ENCODE results near the gene CDH23. TPM values are rescaled to one million over a fixed set of nuclear protein-coding genes. Genes with fewer than 3 reads are reported as not detected.

Gene CDH23
- total and polyA plus RNA-seq, 12 donors: 1.7 to 20.2 (median 7.8) TPM

DNA sequence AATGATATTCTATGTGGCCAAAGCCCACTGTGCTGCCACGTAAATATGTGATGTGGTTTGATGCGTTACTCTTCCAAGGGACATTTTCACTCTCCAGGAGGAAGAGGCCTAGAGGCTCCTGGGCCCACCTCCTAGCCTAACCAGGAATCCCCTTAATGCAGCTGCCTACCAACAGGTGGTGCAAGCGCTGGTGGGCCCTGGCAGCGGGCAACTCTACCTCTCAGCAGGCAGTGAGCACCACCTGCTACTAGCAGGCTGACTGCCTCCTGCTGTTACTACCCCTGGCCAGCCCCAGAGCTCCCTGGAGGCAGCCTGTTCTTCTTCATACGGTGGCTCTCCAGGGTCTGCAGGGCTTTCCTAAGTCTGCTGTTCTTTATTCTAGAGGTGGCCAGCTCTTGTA, 62.8 kb downstream of the CDH23 start:
- TF ChIP-seq, protein P1, sequence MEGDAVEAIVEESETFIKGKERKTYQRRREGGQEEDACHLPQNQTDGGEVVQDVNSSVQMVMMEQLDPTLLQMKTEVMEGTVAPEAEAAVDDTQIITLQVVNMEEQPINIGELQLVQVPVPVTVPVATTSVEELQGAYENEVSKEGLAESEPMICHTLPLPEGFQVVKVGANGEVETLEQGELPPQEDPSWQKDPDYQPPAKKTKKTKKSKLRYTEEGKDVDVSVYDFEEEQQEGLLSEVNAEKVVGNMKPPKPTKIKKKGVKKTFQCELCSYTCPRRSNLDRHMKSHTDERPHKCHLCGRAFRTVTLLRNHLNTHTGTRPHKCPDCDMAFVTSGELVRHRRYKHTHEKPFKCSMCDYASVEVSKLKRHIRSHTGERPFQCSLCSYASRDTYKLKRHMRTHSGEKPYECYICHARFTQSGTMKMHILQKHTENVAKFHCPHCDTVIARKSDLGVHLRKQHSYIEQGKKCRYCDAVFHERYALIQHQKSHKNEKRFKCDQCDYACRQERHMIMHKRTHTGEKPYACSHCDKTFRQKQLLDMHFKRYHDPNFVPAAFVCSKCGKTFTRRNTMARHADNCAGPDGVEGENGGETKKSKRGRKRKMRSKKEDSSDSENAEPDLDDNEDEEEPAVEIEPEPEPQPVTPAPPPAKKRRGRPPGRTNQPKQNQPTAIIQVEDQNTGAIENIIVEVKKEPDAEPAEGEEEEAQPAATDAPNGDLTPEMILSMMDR (IDR thresholded peaks at IDR 0.05): no peak
- no peak for TF ChIP-seq POLR2A (IDR thresholded peaks at IDR 0.05)
- Histone ChIP-seq H3K4me3 (no peak overlapping the region), H3K27ac (no peak overlapping the region), H3K9me3 (replicated peaks in 1 of 3) (no peaks in the 10 kb centered on the region), H3K27me3 (no peaks in the 10 kb centered on the region), H3K4me1 (replicated peaks in 1 of 2) (no peaks in the 10 kb centered on the region), H3K36me3 (replicated peaks in 1 of 2) (no peaks in the 10 kb centered on the region)
- DNase-seq: no peak
- intact Hi-C loops (cut with DNase I): no loop called here
- 81 to 92% (median 90%) methylated on average over 3 to 5 of the region's 5 CpGs for WGBS, 4 donors

DNA sequence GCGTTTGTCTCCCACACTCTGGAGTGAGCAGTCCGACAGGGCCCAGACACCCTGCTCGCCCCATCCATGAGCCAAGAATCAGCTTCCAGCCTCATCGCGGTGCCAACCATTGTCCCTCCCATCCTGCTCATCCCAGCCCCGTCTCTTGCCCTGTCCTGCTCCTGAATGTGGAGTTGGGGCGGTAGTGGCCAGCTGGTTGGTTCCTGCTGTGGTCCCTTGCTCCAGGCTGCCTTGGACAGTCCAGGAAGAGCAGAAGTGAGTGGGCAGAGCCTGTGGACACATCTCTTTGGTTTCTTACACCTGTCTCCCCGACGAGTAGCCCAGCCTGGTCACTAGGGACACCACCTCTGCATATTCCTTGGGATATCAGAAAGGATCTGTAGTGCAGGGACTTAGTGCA, 63.9 kb downstream of the CDH23 start:
- TF ChIP-seq POLR2A (IDR thresholded peaks at IDR 0.05): no peak
- TF ChIP-seq, protein P1 (IDR thresholded peaks at IDR 0.05): no peak
- intact Hi-C loops (cut with DNase I): no loop called here
- WGBS, 4 donors: 79 to 90% (median 86%) methylated on average over 7 to 9 of the region's 9 CpGs

DNA sequence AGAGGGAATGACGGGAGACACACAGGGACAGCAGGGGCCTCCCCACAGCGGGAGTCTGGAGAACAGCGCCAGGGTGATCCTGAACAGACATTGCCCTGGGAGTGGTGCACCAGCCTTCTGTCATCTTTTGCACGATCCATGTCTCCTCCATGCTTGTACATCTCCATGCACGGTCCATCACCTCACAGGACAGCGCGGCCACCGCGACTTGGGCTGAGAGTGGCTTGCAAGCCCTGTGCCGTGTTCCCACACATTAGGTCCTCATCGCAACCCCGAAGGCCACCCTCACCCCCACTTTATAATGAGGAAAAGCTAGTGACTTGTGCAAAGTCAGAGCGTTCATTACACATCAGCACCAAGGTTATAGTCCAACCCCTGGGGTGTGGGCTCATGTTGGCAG, 64.7 kb downstream of the CDH23 start:
- Histone ChIP-seq H3K4me1 (replicated peaks in 1 of 2) (no peaks in the 10 kb centered on the region), H3K36me3 (replicated peaks in 1 of 2) (no peaks in the 10 kb centered on the region), H3K4me3 (no peak overlapping the region), H3K27me3 (no peaks in the 10 kb centered on the region), H3K9me3 (replicated peaks in 1 of 3) (no peaks in the 10 kb centered on the region), H3K27ac (no peak overlapping the region)
- WGBS, 4 donors: 81 to 90% (median 86%) methylated on average over 11 to 13 of the region's 13 CpGs
- DNase-seq: no peak
- intact Hi-C loops (cut with DNase I): no loop called here
- TF ChIP-seq, protein P1 (IDR thresholded peaks at IDR 0.05): no peak
- TF ChIP-seq POLR2A (IDR thresholded peaks at IDR 0.05): no peak

More for the DNA sequence above, 63.9 kb downstream of the CDH23 start:
- no peaks in the 10 kb centered on the region for H3K4me1 ChIP-seq (replicated peaks in 1 of 2)
- DNase-seq: no peak
- H3K36me3 ChIP-seq (replicated peaks in 1 of 2): no peaks in the 10 kb centered on the region
- no peak overlapping the region for H3K4me3 ChIP-seq
- no peak overlapping the region for H3K27ac ChIP-seq
- no peaks in the 10 kb centered on the region for H3K27me3 ChIP-seq
- no peaks in the 10 kb centered on the region for H3K9me3 ChIP-seq (replicated peaks in 1 of 3)

DNA sequence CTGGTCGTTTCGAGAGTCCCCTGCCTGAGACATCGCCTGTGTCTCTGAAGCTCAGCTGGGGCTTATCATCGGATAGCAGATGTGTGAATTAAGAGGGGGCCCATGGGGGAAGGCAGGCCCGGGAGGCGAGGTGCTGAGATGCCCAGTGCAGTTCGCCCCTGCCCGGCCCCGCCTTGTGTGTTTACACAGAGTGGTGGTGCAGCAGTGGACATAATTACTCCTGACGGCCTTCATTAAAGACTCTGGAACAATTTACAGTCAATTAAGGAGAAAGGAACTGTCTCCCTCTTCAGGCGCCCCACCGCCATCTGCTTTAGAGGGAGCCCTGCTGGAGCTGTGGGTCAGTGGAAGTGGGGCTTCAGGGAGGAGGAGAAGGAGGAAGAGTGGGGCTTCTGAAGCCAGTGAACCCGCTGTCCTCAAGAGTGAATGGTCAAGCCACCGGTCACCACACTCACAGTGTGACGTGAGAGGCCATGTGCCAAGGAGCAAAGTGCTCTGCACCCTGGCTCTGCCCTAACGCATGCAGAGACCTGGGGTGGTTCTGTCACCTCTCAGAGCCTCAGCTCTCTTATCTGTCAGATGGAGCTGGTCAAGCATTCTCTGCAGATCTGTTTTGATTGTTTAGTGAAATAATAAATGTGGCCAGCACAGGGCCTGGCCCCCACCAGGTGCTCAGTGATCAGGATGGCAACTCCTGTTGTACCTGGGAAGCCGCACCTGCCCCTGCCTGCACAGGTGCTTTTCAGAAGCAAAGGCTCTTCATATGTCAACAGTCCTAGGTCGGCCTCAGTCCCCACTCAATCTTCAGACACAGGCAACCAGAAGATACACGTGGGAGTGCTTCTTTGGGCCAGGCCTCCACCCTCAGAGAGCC, 65.6 kb downstream of the CDH23 start:
- no peaks in the 10 kb centered on the region for H3K9me3 ChIP-seq (replicated peaks in 1 of 3)
- TF ChIP-seq, protein P1 (IDR thresholded peaks at IDR 0.05): no peak
- no peak for TF ChIP-seq POLR2A (IDR thresholded peaks at IDR 0.05)
- 73 to 87% (median 78%) methylated on average over 7 to 19 of the region's 19 CpGs for WGBS, 4 donors
- DNase-seq: no peak
- H3K4me3 ChIP-seq: no peak overlapping the region
- H3K36me3 ChIP-seq (replicated peaks in 1 of 2): no peaks in the 10 kb centered on the region
- intact Hi-C loops (cut with DNase I): no loop called here
- no peaks in the 10 kb centered on the region for H3K4me1 ChIP-seq (replicated peaks in 1 of 2)
- no peak overlapping the region for H3K27ac ChIP-seq
- no peaks in the 10 kb centered on the region for H3K27me3 ChIP-seq

Data from adrenal gland (tissue), 12 donors.